GM23248 (cell line): ENCODE data around the gene TMEM169. TPM values are rescaled to one million over a fixed set of nuclear protein-coding genes. Genes with fewer than 3 reads are reported as not detected.

Experiments used
- DNase-seq: peaks from one replicate; pipeline ENCODE4 v3.0.0-alpha.2; 2015
- H2AFZ ChIP-seq: fragments of 200-600 bp; sonication (generic); 2 replicates; pipeline ENCODE4 v1.6.1; 2016; ENCODE audit warnings: antibody characterized with exemption
- H3F3A ChIP-seq: fragments of 200-600 bp; sonication (generic); 2 replicates; pipeline ENCODE4 v1.6.1; 2016; ENCODE audit warnings: mild to moderate bottlenecking, antibody characterized with exemption, mixed run types; ENCODE audit not compliant: insufficient read depth
- H3K27ac ChIP-seq: fragments of 200-600 bp; sonication (generic); 2 replicates; pipeline ENCODE4 v1.5.1; 2016; ENCODE audit warnings: mild to moderate bottlenecking
- H3K27me3 ChIP-seq: fragments of 200-600 bp; sonication (generic); replicated peaks from 2 replicates; pipeline ENCODE4 v1.6.1; 2016; ENCODE audit warnings: mild to moderate bottlenecking; ENCODE audit not compliant: insufficient read depth
- H3K36me3 ChIP-seq: fragments of 200-600 bp; sonication (generic); 2 replicates; pipeline ENCODE4 v1.6.1; 2016; ENCODE audit warnings: low read depth, mild to moderate bottlenecking
- H3K4me1 ChIP-seq: fragments of 200-600 bp; sonication (generic); 2 replicates; pipeline ENCODE4 v1.6.1; 2016; ENCODE audit warnings: mild to moderate bottlenecking; ENCODE audit not compliant: insufficient read depth
- H3K4me2 ChIP-seq: fragments of 200-600 bp; sonication (generic); one replicate; pipeline ENCODE4 v1.6.1; 2016; ENCODE audit warnings: mild to moderate bottlenecking; ENCODE audit not compliant: unreplicated experiment
- H3K4me3 ChIP-seq: fragments of 200-600 bp; sonication (generic); 2 replicates; pipeline ENCODE4 v1.5.1; 2016; ENCODE audit warnings: mild to moderate bottlenecking
- H3K79me2 ChIP-seq: fragments of 200-600 bp; sonication (generic); 2 replicates; pipeline ENCODE4 v1.6.1; 2016; ENCODE audit warnings: mild to moderate bottlenecking; ENCODE audit not compliant: insufficient read depth
- H3K9ac ChIP-seq: fragments of 200-600 bp; sonication (generic); 2 replicates; pipeline ENCODE4 v1.6.1; 2016; ENCODE audit warnings: mild to moderate bottlenecking
- H3K9me2 ChIP-seq: fragments of 200-600 bp; sonication (generic); 2 replicates; pipeline ENCODE4 v1.6.1; 2016; ENCODE audit warnings: mixed run types, mild to moderate bottlenecking, moderate library complexity; ENCODE audit not compliant: insufficient read depth
- H3K9me3 ChIP-seq: fragments of 200-600 bp; sonication (generic); one replicate; pipeline ENCODE4 v1.6.1; 2017; ENCODE audit warnings: low read depth
- H4K20me1 ChIP-seq: fragments of 200-600 bp; sonication (generic); 2 replicates; pipeline ENCODE4 v1.6.0; 2016; ENCODE audit not compliant: insufficient read depth
- EZH2 ChIP-seq: fragments of 200-600 bp; sonication (generic); IDR thresholded peaks from 2 replicates; pipeline ENCODE4 v1.6.1; 2018; ENCODE audit warnings: antibody characterized with exemption, mild to moderate bottlenecking; ENCODE audit not compliant: insufficient read depth, poor library complexity, severe bottlenecking
- EZH2phosphoT487 ChIP-seq: fragments of 200-600 bp; sonication (generic); IDR thresholded peaks from 2 replicates; pipeline ENCODE4 v1.6.1; 2018; ENCODE audit warnings: antibody characterized with exemption, moderate library complexity, mild to moderate bottlenecking, low read depth; ENCODE audit not compliant: insufficient read depth
- WGBS, 2 experiments: methylation state at CpG; one replicate each; pipeline ENCODE4 v1.1.6; 2015 to 2017; ENCODE audit warnings: low lambda C conversion rate in 2 of 2, low coverage in 1 of 2; ENCODE audit errors: missing lambda C conversion rate in 2 of 2; 5-methylcytosine and 5-hydroxymethylcytosine counted together
- in situ Hi-C: fragments of 300-500 bp; cut with MboI; formaldehyde crosslinking; loops from 2 replicates; pipeline ENCODE4 v1.15.0; 2020
- polyA plus RNA-seq: library from polyadenylated mRNA; unstranded; fragments of >200 nt; fragmentation: Nextera tagmentation; extraction: Ambion mirVana; gene quantifications from 2 replicates; pipeline ENCODE4 v1.2.1, GENCODE V29; 2016
- total RNA-seq: library from RNA; depleted of rRNA; stranded (reverse); fragments of >200 nt; shearing (Covaris generic); gene quantifications from 2 replicates; pipeline ENCODE4 v1.2.3, GENCODE V29; 2014

Gene TMEM169
- total and polyA plus RNA-seq, 2 experiments from 2014 or later: under 0.01 to 0.11 TPM

DNA sequence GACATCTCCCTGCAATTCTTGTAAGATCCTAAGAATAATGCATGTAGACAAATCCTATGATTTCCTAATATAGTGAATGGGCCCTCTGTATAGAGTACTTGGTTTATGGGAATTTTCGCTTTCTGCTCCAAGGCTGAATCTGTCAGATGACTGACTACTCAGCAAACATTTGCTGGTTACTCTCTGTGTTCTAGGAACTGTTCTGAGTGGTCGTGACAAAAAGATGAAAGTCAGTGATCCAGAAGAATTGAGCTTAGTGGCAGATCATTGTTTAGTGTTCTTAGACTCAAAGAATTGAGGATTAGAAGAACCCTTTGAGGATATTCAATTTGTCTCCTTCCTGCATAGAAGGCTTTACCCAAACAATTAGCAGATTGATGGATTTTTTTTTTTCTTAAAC is 37.4 kb downstream of the TMEM169 start:
- Histone ChIP-seq H3K9ac (no peak overlapping the region), H3K9me3 (no peaks in the 10 kb centered on the region), H3K4me3 (no peak overlapping the region), H3K4me1 (peaks cover 36% of the 10 kb centered on the region), H3K79me2 (peaks cover 94% of the 10 kb centered on the region), H4K20me1 (no peaks in the 10 kb centered on the region), H3K36me3 (peaks cover 86% of the 10 kb centered on the region), H3K27ac (no peak overlapping the region), H3K27me3 (no peaks in the 10 kb centered on the region), H2AFZ (no peak overlapping the region), H3K9me2 (no peaks in the 10 kb centered on the region), H3K4me2 (no peak overlapping the region), H3F3A (peaks cover 12% of the 10 kb centered on the region)
- TF ChIP-seq EZH2: no peak
- TF ChIP-seq EZH2phosphoT487: no peak
- WGBS, 2 experiments: 47 to 52% methylated on average over 2 of the region's 2 CpGs
- in situ Hi-C loops: no loop called here
- DNase-seq: no peak

DNA sequence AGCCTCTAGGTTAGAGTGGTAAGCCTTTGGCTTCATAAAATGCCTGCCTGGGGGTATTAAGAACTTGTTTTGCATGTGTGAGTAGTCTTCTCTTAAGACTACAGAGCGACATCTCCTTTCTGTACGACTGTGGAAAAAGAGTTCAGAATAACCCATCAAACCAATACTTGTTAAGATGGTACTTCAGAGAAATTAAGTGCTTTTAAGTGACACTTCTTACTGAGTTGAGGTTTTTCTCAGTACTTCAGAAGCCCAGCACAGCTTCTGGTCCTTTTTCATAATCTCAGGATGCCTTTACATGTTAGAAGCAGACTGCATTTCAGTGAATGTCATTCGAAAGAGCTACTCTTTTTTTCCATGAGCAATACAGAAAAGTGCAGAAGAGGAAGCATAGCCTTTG is 38.3 kb downstream of the TMEM169 start:
- peaks cover 36% of the 10 kb centered on the region for H3K4me1 ChIP-seq
- peaks cover 100% of the 10 kb centered on the region for H3K79me2 ChIP-seq
- H3K27me3 ChIP-seq: no peaks in the 10 kb centered on the region
- TF ChIP-seq EZH2phosphoT487: no peak
- no peak for TF ChIP-seq EZH2
- H3K36me3 ChIP-seq: peaks cover 90% of the 10 kb centered on the region
- no peak for DNase-seq
- H3K4me3 ChIP-seq: no peak overlapping the region
- no peak overlapping the region for H3K4me2 ChIP-seq
- H3K9ac ChIP-seq: no peak overlapping the region
- 80 to 87% methylated on average over 3 of the region's 3 CpGs for WGBS, 2 experiments
- no peaks in the 10 kb centered on the region for H3K9me2 ChIP-seq
- in situ Hi-C loops: no loop called here
- no peaks in the 10 kb centered on the region for H3K9me3 ChIP-seq
- peaks cover 9% of the 10 kb centered on the region for H3F3A ChIP-seq
- no peak overlapping the region for H3K27ac ChIP-seq
- no peak overlapping the region for H2AFZ ChIP-seq
- H4K20me1 ChIP-seq: no peaks in the 10 kb centered on the region

DNA sequence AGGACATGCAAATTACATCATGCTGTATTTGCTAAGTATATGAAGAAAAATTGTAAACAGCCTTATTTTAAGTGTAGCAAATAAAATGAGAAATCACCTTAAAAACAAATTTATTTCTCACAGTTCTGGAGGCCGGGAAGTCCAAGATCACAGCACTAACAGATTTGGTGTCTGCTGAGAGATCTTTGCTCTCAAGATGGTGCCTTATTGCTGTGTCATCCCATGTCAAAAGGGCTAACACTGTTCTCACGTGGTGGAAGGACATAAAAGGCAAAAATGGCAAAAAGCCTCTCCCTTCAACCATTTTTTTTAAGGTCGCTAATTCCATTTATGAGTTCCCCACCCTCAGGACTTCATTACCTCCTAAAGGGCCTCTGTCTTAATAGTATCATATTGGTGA is 39.5 kb downstream of the TMEM169 start:
- no peak overlapping the region for H3K27ac ChIP-seq
- TF ChIP-seq EZH2phosphoT487: no peak
- TF ChIP-seq EZH2: no peak
- H3K4me2 ChIP-seq: no peak overlapping the region
- no peaks in the 10 kb centered on the region for H4K20me1 ChIP-seq
- H3K9ac ChIP-seq: no peak overlapping the region
- in situ Hi-C loops: no loop called here
- H3K9me2 ChIP-seq: no peaks in the 10 kb centered on the region
- no peak overlapping the region for H2AFZ ChIP-seq
- DNase-seq: no peak
- no peak overlapping the region for H3K4me3 ChIP-seq
- peaks cover 97% of the 10 kb centered on the region for H3K36me3 ChIP-seq
- H3K79me2 ChIP-seq: peaks cover 100% of the 10 kb centered on the region
- peaks cover 24% of the 10 kb centered on the region for H3K4me1 ChIP-seq
- H3K27me3 ChIP-seq: no peaks in the 10 kb centered on the region
- no peaks in the 10 kb centered on the region for H3K9me3 ChIP-seq
- 77% methylated on average over 3 of the region's 3 CpGs for WGBS, 2 experiments
- peaks cover 9% of the 10 kb centered on the region for H3F3A ChIP-seq

DNA sequence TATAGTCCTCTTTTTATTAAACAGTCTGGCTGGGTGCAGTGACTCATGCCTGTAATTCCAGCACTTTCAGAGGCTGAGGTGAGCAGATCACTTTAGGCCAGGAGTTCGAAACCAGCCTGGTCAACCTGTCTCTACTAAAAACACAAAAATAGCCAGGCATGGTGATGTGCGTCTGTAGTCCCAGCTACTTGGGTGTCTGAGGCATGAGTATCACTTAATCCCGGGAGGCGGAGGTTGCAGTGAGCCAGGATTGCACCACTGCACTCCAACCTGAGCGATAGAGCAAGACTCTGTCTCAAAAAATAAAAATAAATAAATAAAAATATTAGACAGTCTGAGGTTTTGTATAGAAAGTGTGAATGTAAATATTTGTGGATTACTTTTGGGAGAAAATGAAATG is 45.2 kb downstream of the TMEM169 start:
- Histone ChIP-seq H3F3A (peaks cover 16% of the 10 kb centered on the region), H3K27me3 (no peaks in the 10 kb centered on the region), H2AFZ (no peak overlapping the region), H3K27ac (no peak overlapping the region), H3K9ac (no peak overlapping the region), H3K36me3 (peaks cover 93% of the 10 kb centered on the region), H3K79me2 (peaks cover 97% of the 10 kb centered on the region), H3K9me2 (no peaks in the 10 kb centered on the region), H3K4me1 (no peaks in the 10 kb centered on the region), H3K9me3 (no peaks in the 10 kb centered on the region), H3K4me3 (no peak overlapping the region), H3K4me2 (no peak overlapping the region), H4K20me1 (no peaks in the 10 kb centered on the region)
- WGBS, 2 experiments: 97 to 99% methylated on average over 5 of the region's 5 CpGs
- TF ChIP-seq EZH2 (no peak), EZH2phosphoT487 (no peak)
- DNase-seq: no peak
- in situ Hi-C loops: no loop called here

DNA sequence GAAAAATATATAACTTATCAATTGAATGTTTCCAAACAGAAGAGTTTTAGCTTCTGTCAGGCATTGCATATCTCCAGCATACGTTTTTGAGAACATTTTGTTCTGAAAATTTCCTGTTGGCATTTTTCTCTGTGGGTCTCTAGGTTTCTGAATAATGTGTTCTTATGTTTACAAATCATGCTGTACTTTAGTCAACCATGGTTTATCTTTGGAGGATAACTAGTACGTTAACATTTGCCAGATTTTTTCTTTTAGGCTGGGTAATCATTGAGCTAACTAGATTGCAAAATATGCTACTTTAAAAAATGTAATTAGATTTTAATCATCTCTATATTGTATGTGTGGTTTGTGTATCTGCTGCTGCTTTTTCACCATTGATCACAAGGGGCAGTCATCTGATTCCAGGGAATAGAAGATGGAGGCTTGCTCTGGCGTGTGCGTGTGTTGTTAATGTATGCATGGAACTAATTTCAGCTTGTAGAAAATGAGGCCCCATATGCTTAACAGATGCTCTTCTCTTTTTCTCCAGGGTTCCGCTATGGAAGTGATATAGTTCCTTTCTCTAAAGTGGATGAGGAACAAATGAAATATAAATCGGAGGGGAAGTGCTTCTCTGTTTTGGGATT is 48.7 kb downstream of the TMEM169 start:
- Histone ChIP-seq H3K4me1 (no peaks in the 10 kb centered on the region), H4K20me1 (no peaks in the 10 kb centered on the region), H3K27me3 (no peaks in the 10 kb centered on the region), H3K79me2 (peaks cover 97% of the 10 kb centered on the region), H3K4me2 (no peak overlapping the region), H3F3A (peaks cover 19% of the 10 kb centered on the region; the same call in 1 of the 2 replicates), H2AFZ (no peak overlapping the region), H3K9me2 (no peaks in the 10 kb centered on the region), H3K9ac (no peak overlapping the region), H3K9me3 (no peaks in the 10 kb centered on the region), H3K4me3 (no peak overlapping the region), H3K27ac (no peak overlapping the region), H3K36me3 (peaks cover 93% of the 10 kb centered on the region)
- TF ChIP-seq EZH2 (no peak), EZH2phosphoT487 (no peak)
- 51 to 55% methylated on average over 6 of the region's 6 CpGs for WGBS, 2 experiments
- no peak for DNase-seq
- in situ Hi-C loops: no loop called here
